ENCODE measurements around the gene PROSER1.

DNA sequence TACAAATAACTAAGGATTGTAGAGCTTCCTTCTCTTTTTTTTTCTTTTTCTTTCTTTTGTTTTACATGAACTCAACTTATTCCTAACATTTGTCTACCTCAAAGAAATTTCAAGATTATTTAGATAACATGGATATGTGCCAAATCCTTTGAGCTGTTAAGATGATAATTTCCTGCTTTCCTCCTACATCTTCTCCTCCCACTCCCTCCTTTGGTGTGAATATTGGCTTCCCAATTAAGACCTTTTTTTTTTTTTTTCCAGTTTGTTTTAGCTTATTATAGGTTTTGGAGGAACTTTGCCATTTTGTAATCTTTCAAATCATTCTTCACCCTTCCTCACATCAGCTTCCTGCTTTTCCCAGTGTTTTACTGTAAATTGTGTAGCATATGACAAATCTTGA, 10.9 kb upstream of the PROSER1 start:
- TF ChIP-seq, protein P1, sequence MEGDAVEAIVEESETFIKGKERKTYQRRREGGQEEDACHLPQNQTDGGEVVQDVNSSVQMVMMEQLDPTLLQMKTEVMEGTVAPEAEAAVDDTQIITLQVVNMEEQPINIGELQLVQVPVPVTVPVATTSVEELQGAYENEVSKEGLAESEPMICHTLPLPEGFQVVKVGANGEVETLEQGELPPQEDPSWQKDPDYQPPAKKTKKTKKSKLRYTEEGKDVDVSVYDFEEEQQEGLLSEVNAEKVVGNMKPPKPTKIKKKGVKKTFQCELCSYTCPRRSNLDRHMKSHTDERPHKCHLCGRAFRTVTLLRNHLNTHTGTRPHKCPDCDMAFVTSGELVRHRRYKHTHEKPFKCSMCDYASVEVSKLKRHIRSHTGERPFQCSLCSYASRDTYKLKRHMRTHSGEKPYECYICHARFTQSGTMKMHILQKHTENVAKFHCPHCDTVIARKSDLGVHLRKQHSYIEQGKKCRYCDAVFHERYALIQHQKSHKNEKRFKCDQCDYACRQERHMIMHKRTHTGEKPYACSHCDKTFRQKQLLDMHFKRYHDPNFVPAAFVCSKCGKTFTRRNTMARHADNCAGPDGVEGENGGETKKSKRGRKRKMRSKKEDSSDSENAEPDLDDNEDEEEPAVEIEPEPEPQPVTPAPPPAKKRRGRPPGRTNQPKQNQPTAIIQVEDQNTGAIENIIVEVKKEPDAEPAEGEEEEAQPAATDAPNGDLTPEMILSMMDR (IDR thresholded peaks at IDR 0.05; ENCODE audit: low read length) = no peak
- no peak for TF ChIP-seq EZH2 (optimal IDR thresholded peaks at IDR 0.05; ENCODE audit: low read depth, low read length)

Data from MM.1S (cell line).